ENCODE results near the gene C4orf54.

The C4orf54 gene

DNA sequence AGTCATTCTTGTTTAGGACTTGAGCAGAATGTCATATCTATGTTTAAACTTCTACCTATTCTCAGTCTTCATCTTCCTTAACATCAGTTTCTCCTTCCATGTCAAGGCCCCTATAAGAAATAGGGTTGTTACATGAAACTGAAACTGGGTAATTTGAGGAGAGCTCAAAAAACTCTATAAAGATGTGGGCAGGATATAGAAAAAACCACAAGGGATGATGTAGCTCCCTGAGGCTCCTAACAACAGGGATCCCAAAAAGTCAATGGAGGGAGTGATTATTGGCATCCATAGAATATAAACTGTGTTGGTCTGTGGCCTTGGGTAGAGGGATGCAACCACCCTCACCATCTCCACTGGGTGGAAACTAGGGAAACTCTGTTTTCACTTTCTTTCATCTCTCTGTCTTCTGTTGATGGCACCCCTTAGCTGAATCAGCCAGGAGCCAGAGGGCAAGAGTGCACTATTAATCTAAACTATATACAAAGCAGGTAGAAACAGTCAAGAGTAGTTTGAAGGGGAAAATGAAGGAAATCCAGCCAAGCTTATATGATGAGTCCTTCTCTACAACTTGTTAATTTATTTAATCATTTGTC is 27.6 kb downstream of the C4orf54 start:
- no peak overlapping the region for H2BK5ac ChIP-seq (ENCODE audit: low read depth, low read length, poor library complexity, severe bottlenecking)
- no peak overlapping the region for H3K18ac ChIP-seq (ENCODE audit: low read depth in 1 of 2, low read length in 2 of 2)
- no peak overlapping the region for H3K14ac ChIP-seq (ENCODE audit: low read length in 2 of 2)
- no peak overlapping the region for H2AFZ ChIP-seq (ENCODE audit: low read depth, low read length)
- no peak overlapping the region for H3K4me3 ChIP-seq (ENCODE audit: insufficient read depth in 1 of 2, low read depth in 1 of 2, low read length in 2 of 2)
- H3K4me1 ChIP-seq (ENCODE audit: control insufficient read depth, insufficient read depth, low read depth, low read length), result peaks cover 3% of the 10 kb centered on the region
- no peak overlapping the region for H2BK15ac ChIP-seq (ENCODE audit: low read depth, poor library complexity, severe bottlenecking)
- no peak overlapping the region for H3K23ac ChIP-seq (ENCODE audit: low read length in 2 of 2)
- no peak overlapping the region for H2AK5ac ChIP-seq (ENCODE audit: low read length, severe bottlenecking)
- no peak overlapping the region for H4K8ac ChIP-seq (ENCODE audit: low read length)
- no peaks in the 10 kb centered on the region for H3K79me1 ChIP-seq (replicated peaks; ENCODE audit: low read length, poor library complexity, severe bottlenecking)
- H2BK120ac ChIP-seq (ENCODE audit: low read depth, low read length), result no peak overlapping the region
- H3K9me3 ChIP-seq (ENCODE audit: control insufficient read depth, low read length), result no peaks in the 10 kb centered on the region
- H3K4me2 ChIP-seq (ENCODE audit: low read length, poor library complexity, severe bottlenecking), result no peak overlapping the region
- no peaks in the 10 kb centered on the region for H3K27me3 ChIP-seq (ENCODE audit: control insufficient read depth in 1 of 2, insufficient read depth in 1 of 2, low read length in 2 of 2)
- no peaks in the 10 kb centered on the region for H3K36me3 ChIP-seq (ENCODE audit: control insufficient read depth in 1 of 2, insufficient read depth in 2 of 2, low read depth in 1 of 2, low read length in 2 of 2)
- H3K9ac ChIP-seq (ENCODE audit: low read length), result no peak overlapping the region
- H2BK12ac ChIP-seq (ENCODE audit: low read length in 2 of 2), result no peak overlapping the region
- no peak overlapping the region for H3K4ac ChIP-seq (ENCODE audit: low read depth in 1 of 2, low read length in 2 of 2)
- H4K91ac ChIP-seq (ENCODE audit: low read length), result no peak overlapping the region
- DNase-seq, result no peak
- H3K27ac ChIP-seq (ENCODE audit: low read length, poor library complexity, severe bottlenecking), result no peak overlapping the region

GRCh38 chr4:99628040-99628439 is 29.6 kb downstream of the C4orf54 start:
- Histone ChIP-seq H2BK5ac (ENCODE audit: low read depth, low read length, poor library complexity, severe bottlenecking) (no peak overlapping the region), H2AK5ac (ENCODE audit: low read length, severe bottlenecking) (no peak overlapping the region), H3K4ac (ENCODE audit: low read depth in 1 of 2, low read length in 2 of 2) (no peak overlapping the region), H3K27me3 (ENCODE audit: control insufficient read depth in 1 of 2, insufficient read depth in 1 of 2, low read length in 2 of 2) (no peaks in the 10 kb centered on the region), H2AFZ (ENCODE audit: low read depth, low read length) (no peak overlapping the region), H3K9me3 (ENCODE audit: control insufficient read depth, low read length) (no peaks in the 10 kb centered on the region), H3K18ac (ENCODE audit: low read depth in 1 of 2, low read length in 2 of 2) (no peak overlapping the region), H3K23ac (ENCODE audit: low read length in 2 of 2) (no peak overlapping the region), H3K4me1 (ENCODE audit: control insufficient read depth, insufficient read depth, low read depth, low read length) (peaks cover 2% of the 10 kb centered on the region), H3K4me2 (ENCODE audit: low read length, poor library complexity, severe bottlenecking) (no peak overlapping the region), H3K9ac (ENCODE audit: low read length) (no peak overlapping the region), H3K27ac (ENCODE audit: low read length, poor library complexity, severe bottlenecking) (no peak overlapping the region), H2BK120ac (ENCODE audit: low read depth, low read length) (no peak overlapping the region), H3K4me3 (ENCODE audit: insufficient read depth in 1 of 2, low read depth in 1 of 2, low read length in 2 of 2) (no peak overlapping the region), H4K91ac (ENCODE audit: low read length) (no peak overlapping the region), H2BK15ac (ENCODE audit: low read depth, poor library complexity, severe bottlenecking) (no peak overlapping the region), H3K79me1 (replicated peaks; ENCODE audit: low read length, poor library complexity, severe bottlenecking) (no peaks in the 10 kb centered on the region), H2BK12ac (ENCODE audit: low read length in 2 of 2) (no peak overlapping the region), H3K36me3 (ENCODE audit: control insufficient read depth in 1 of 2, insufficient read depth in 2 of 2, low read depth in 1 of 2, low read length in 2 of 2) (no peaks in the 10 kb centered on the region), H4K8ac (ENCODE audit: low read length) (no peak overlapping the region), H3K14ac (ENCODE audit: low read length in 2 of 2) (no peak overlapping the region)
- 88% methylated on average over 1 of the region's 1 CpG for WGBS
- DNase-seq, result no peak

DNA sequence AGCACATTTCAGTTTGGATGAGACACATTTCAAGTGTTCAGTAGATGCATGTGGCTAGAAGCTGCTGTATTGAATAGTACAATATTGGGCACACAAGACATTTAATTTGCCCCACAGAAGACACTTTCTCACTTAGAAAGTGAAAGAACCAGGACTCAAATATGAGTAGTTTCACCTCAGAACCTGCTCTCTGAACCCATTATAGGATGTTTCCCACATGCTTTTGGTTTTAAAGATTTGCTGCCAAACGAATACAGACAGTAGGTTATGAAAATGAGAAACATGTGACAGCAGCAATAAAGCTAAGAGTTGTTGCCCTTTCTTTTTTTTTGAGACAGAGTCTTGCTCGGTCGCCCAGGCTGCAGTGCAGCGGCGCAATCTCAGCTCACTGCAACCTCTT is 32.3 kb downstream of the C4orf54 start:
- Histone ChIP-seq H2AK5ac (ENCODE audit: low read length, severe bottlenecking) (no peak overlapping the region), H2BK5ac (ENCODE audit: low read depth, low read length, poor library complexity, severe bottlenecking) (no peak overlapping the region), H3K27ac (ENCODE audit: low read length, poor library complexity, severe bottlenecking) (no peak overlapping the region), H3K9me3 (ENCODE audit: control insufficient read depth, low read length) (no peaks in the 10 kb centered on the region), H2AFZ (ENCODE audit: low read depth, low read length) (no peak overlapping the region), H3K79me1 (replicated peaks; ENCODE audit: low read length, poor library complexity, severe bottlenecking) (no peaks in the 10 kb centered on the region), H2BK120ac (ENCODE audit: low read depth, low read length) (no peak overlapping the region), H2BK15ac (ENCODE audit: low read depth, poor library complexity, severe bottlenecking) (no peak overlapping the region), H3K4me3 (ENCODE audit: insufficient read depth in 1 of 2, low read depth in 1 of 2, low read length in 2 of 2) (peak overlapping the region in 1 of 2 experiments; percentile 2), H3K27me3 (ENCODE audit: control insufficient read depth in 1 of 2, insufficient read depth in 1 of 2, low read length in 2 of 2) (no peaks in the 10 kb centered on the region), H3K4ac (ENCODE audit: low read depth in 1 of 2, low read length in 2 of 2) (no peak overlapping the region), H3K14ac (ENCODE audit: low read length in 2 of 2) (no peak overlapping the region), H3K4me1 (ENCODE audit: control insufficient read depth, insufficient read depth, low read depth, low read length) (no peaks in the 10 kb centered on the region), H4K8ac (ENCODE audit: low read length) (no peak overlapping the region), H2BK12ac (ENCODE audit: low read length in 2 of 2) (no peak overlapping the region), H3K23ac (ENCODE audit: low read length in 2 of 2) (no peak overlapping the region), H3K18ac (ENCODE audit: low read depth in 1 of 2, low read length in 2 of 2) (no peak overlapping the region), H4K91ac (ENCODE audit: low read length) (no peak overlapping the region), H3K9ac (ENCODE audit: low read length) (no peak overlapping the region), H3K36me3 (ENCODE audit: control insufficient read depth in 1 of 2, insufficient read depth in 2 of 2, low read depth in 1 of 2, low read length in 2 of 2) (no peaks in the 10 kb centered on the region), H3K4me2 (ENCODE audit: low read length, poor library complexity, severe bottlenecking) (no peak overlapping the region)
- no peak for DNase-seq
- 77% methylated on average over 1 of the region's 5 CpGs for WGBS

- H4K8ac ChIP-seq (ENCODE audit: low read length), result no peak overlapping the region
- H2BK15ac ChIP-seq (ENCODE audit: low read depth, poor library complexity, severe bottlenecking), result no peak overlapping the region
- H2AFZ ChIP-seq (ENCODE audit: low read depth, low read length), result no peak overlapping the region
- H3K18ac ChIP-seq (ENCODE audit: low read depth in 1 of 2, low read length in 2 of 2), result no peak overlapping the region
- no peak overlapping the region for H2BK120ac ChIP-seq (ENCODE audit: low read depth, low read length)
- H3K4ac ChIP-seq (ENCODE audit: low read depth in 1 of 2, low read length in 2 of 2), result no peak overlapping the region
- H3K14ac ChIP-seq (ENCODE audit: low read length in 2 of 2), result no peak overlapping the region
- H3K36me3 ChIP-seq (ENCODE audit: control insufficient read depth in 1 of 2, insufficient read depth in 2 of 2, low read depth in 1 of 2, low read length in 2 of 2), result no peaks in the 10 kb centered on the region
- H3K27me3 ChIP-seq (ENCODE audit: control insufficient read depth in 1 of 2, insufficient read depth in 1 of 2, low read length in 2 of 2), result no peaks in the 10 kb centered on the region
- peak overlapping the region in 1 of 2 experiments; percentile 10 for H3K23ac ChIP-seq (ENCODE audit: low read length in 2 of 2)
- no peak overlapping the region for H3K4me2 ChIP-seq (ENCODE audit: low read length, poor library complexity, severe bottlenecking)
- H3K9ac ChIP-seq (ENCODE audit: low read length), result no peak overlapping the region
- H3K79me1 ChIP-seq (replicated peaks; ENCODE audit: low read length, poor library complexity, severe bottlenecking), result no peaks in the 10 kb centered on the region
- WGBS, result no CpG with 5 or more reads among the region's 4 CpGs
- no peaks in the 10 kb centered on the region for H3K9me3 ChIP-seq (ENCODE audit: control insufficient read depth, low read length)
- no peak overlapping the region for H2BK12ac ChIP-seq (ENCODE audit: low read length in 2 of 2)
- no peak overlapping the region for H2BK5ac ChIP-seq (ENCODE audit: low read depth, low read length, poor library complexity, severe bottlenecking)
- H3K4me1 ChIP-seq (ENCODE audit: control insufficient read depth, insufficient read depth, low read depth, low read length), result no peaks in the 10 kb centered on the region
- H3K4me3 ChIP-seq (ENCODE audit: insufficient read depth in 1 of 2, low read depth in 1 of 2, low read length in 2 of 2), result no peak overlapping the region
- no peak overlapping the region for H3K27ac ChIP-seq (ENCODE audit: low read length, poor library complexity, severe bottlenecking)
- no peak overlapping the region for H4K91ac ChIP-seq (ENCODE audit: low read length)
- H2AK5ac ChIP-seq (ENCODE audit: low read length, severe bottlenecking), result no peak overlapping the region
- DNase-seq, result no peak
These were observed 33.4 kb downstream of the C4orf54 start for GRCh38 chr4:99624141-99624719.
